ENCODE results near the gene CNPPD1. TPM values are rescaled to one million over a fixed set of nuclear protein-coding genes. Genes with fewer than 3 reads are reported as not detected.
A peak's percentile ranks its signal among the peaks of the same experiment; 100 is the strongest.

Gene CNPPD1
- total and polyA plus RNA-seq, 8 donors, result 20.1 to 32.9 (median 26.1) TPM

DNA sequence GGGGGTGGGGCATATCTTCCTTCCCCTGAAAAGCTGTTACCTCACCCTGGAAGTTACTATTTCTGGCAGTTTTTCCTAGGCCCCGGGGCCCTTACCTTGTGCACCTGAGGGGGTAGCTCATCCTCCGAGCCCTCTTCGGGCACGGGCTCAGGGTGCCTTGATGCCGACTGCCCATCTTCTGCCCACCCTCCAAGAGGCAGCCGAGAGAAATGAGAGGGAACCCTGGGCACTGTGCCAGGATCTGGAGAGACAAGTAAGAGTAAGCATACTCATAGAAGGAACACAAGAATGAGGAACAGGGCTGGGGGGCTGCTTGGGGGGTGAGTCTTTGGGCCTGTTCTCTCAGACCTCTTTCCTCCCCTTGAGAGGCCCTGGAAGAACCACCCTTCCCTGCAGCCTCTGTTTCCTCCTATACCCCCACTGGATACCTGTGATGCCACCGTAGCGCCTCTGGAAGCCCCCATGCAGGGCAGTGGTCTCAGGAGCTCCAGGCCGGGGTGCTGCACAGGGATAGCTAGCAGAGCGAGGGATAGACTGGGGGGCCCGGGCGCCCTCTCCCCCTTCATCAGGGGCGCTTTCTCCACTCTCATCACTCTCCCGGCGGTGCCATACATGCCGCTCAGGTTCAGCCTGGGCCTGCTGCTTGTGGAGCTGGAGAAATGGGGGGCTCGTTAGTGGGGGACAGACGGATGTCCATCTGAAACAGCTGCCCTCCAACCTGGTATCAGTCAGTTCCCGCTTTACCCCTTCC is 44.1 kb upstream of the CNPPD1 start:
- Histone ChIP-seq H3K4me3 (no peak overlapping the region), H3K4me1 (peaks cover 7 to 20% (median 17%) of the 10 kb centered on the region in 3 donors), H3K27me3 (no peaks in the 10 kb centered on the region), H3K36me3 (peaks cover 11 to 58% (median 33%) of the 10 kb centered on the region in 3 donors), H3K27ac (no peak overlapping the region), H3K9me3 (no peaks in the 10 kb centered on the region)
- intact Hi-C loops (cut with DNase I), result no loop called here
- FAIRE-seq (no peak), ATAC-seq (no peak), DNase-seq (no peak)
- 88 to 93% methylated on average over 16 to 19 of the region's 19 CpGs for WGBS, 2 donors
- TF ChIP-seq, protein P1, sequence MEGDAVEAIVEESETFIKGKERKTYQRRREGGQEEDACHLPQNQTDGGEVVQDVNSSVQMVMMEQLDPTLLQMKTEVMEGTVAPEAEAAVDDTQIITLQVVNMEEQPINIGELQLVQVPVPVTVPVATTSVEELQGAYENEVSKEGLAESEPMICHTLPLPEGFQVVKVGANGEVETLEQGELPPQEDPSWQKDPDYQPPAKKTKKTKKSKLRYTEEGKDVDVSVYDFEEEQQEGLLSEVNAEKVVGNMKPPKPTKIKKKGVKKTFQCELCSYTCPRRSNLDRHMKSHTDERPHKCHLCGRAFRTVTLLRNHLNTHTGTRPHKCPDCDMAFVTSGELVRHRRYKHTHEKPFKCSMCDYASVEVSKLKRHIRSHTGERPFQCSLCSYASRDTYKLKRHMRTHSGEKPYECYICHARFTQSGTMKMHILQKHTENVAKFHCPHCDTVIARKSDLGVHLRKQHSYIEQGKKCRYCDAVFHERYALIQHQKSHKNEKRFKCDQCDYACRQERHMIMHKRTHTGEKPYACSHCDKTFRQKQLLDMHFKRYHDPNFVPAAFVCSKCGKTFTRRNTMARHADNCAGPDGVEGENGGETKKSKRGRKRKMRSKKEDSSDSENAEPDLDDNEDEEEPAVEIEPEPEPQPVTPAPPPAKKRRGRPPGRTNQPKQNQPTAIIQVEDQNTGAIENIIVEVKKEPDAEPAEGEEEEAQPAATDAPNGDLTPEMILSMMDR (IDR thresholded peaks at IDR 0.05), result no peak

DNA sequence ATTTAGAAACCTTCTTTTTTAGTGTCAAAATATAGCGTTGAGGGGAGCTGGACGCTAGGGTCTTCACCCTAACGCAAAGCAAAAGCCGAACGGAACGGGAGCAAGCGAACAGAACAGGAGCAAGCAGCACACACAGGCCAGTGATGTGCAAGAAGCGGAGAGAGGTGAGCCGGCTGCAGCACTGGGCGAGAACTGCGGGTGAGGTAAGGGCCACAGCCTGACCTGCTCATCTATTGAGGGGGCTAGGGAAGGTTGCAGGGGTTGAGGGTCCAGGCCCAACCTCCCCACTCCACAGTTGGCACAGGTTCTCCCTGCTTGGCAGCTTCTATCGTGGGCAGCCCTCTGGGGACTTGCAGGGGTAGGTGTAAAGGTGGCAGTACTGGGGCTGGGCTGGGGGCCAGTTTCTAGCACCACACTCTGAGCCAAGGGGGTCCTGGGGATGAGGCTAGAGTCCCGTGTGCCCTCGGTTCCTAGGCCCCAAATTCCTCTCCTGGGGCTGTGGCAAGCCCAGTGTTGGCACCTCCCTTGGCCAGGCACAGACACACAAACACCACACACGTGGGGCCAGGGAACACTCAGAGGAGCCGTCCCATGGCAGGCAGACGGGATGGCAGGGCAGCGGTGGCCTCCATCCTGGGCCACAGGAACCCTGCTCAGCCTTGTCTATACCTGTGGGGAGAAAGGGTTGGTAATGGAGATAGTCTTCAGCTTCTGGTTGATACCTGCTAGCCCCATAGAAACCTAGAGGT is 43.2 kb upstream of the CNPPD1 start:
- FAIRE-seq, result no peak
- WGBS, 2 donors, result 90 to 95% methylated on average over 18 of the region's 18 CpGs

DNA sequence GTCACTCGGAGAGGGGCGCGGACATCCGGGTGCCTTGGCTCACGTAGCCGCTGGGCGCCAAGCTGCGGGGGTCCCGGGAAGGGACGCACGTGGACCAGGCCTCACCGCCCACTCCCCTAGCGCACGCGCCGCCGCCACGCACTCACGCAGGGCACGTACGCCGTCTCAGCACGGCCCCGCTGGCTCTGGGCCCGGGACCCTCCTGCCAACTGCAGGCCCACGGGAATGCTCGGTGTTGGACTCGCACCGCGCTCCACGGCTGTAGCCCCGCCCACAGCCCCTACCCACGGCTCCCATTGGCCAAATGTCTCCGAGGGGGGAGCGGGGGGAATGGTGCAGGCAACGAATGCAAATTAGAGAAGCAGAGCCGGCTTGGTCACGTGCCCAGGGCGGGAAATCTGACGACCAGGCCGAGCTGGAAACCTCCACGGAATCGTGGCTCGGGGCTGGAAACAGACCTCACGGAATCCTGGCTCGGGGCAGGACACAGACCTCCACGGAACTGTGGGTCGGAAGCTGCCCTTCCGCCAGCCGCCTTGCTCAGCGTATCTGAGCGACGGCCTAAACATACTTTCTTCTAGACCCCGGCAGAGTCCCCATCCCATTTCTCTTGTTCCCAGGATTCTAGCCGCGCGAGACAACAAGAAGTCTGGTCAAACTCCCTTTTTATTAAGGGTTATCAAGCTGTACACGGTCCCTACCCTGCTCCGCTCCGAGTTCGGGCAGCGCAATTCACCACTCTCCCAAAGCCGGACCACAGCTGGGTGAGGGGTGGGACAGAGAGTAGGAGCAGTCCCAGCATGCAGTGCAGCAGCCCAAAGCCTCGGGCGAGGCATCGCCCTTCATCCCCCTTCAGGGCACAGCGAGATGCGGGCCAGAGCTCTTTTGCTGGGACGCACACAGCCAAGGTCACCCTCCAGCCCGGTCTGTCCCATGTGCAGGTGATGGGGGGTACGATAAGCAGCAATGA is 42.3 kb upstream of the CNPPD1 start, which contains the start of gene ABCB6:
Gene ABCB6, minus strand, starts transcription at position 227 of the 970 bp plus-strand sequence. CDS start 285 bp downstream, outside the sequence.
- H3K9me3 ChIP-seq, result no peaks in the 10 kb centered on the region
- TF ChIP-seq, protein P1 (IDR thresholded peaks at IDR 0.05), result no peak
- peak within 1 kb of the TSS; percentile 74 to 84 (median 80) for H3K27ac ChIP-seq
- FAIRE-seq (no peak), DNase-seq (peak; percentile 91 to 97 (median 95)), ATAC-seq (peak; percentile 89 to 94 (median 90))
- WGBS, 2 donors, result 6 to 8% methylated on average over 60 to 71 of the region's 71 CpGs
- H3K4me3 ChIP-seq, result peak within 1 kb of the TSS; percentile 24 to 57 (median 42)
- H3K27me3 ChIP-seq, result no peaks in the 10 kb centered on the region
- intact Hi-C loops (cut with DNase I), result no loop called here
- H3K4me1 ChIP-seq, result peaks cover 7 to 20% (median 17%) of the 10 kb centered on the region in 3 donors
- peaks cover 11 to 40% (median 19%) of the 10 kb centered on the region in 3 donors for H3K36me3 ChIP-seq

More for the DNA sequence above, 43.2 kb upstream of the CNPPD1 start:
- H3K27me3 ChIP-seq, result no peaks in the 10 kb centered on the region
- no peak overlapping the region for H3K4me3 ChIP-seq
- ATAC-seq (no peak), DNase-seq (peak in 1 of 6 donors; percentile 64)
- TF ChIP-seq, protein P1 (IDR thresholded peaks at IDR 0.05), result no peak
- intact Hi-C loops (cut with DNase I), result no loop called here
- no peaks in the 10 kb centered on the region for H3K9me3 ChIP-seq
- H3K27ac ChIP-seq, result no peak overlapping the region
- H3K4me1 ChIP-seq, result peaks cover 7 to 20% (median 17%) of the 10 kb centered on the region in 3 donors
- H3K36me3 ChIP-seq, result peaks cover 11 to 49% (median 28%) of the 10 kb centered on the region in 3 donors

DNA sequence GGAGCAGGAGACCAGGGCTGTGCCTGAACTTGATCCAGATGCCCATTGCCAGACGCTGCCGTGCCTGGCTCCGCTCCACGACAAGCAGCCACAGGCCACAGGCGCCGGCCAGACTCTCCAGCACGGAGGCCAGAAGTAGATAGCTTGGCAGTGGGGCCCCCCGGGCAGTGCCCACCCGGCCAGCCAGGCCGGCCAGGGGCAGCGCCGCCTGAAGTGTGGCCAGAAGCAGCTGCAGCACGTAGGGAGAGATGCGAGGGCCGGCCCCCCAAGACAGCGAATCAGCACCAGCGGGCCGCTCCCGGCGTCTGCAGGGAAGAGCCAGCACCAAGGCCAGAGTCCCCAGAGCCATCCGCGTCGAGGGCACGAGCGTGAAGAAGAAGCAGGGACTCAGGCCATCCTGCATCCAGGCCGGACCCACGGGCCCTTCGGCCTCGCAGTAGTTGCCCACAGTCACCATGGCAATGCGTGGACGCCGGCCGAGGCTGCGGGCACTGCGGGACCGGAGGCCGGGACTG is 41.5 kb upstream of the CNPPD1 start:
- TF ChIP-seq, protein P1 (IDR thresholded peaks at IDR 0.05), result no peak
- WGBS, 2 donors, result 1% methylated on average over 37 of the region's 37 CpGs
- FAIRE-seq (no peak), DNase-seq (peak; percentile 50 to 90 (median 76)), ATAC-seq (peak; percentile 61 to 68 (median 63))
- intact Hi-C loops (cut with DNase I), result no loop called here
- Histone ChIP-seq H3K9me3 (no peaks in the 10 kb centered on the region), H3K27me3 (no peaks in the 10 kb centered on the region), H3K27ac (peak overlapping the region; percentile 74 to 84 (median 80)), H3K4me3 (peak overlapping the region; percentile 24 to 57 (median 42)), H3K36me3 (peaks cover 4 to 35% (median 11%) of the 10 kb centered on the region in 3 donors), H3K4me1 (peaks cover 7 to 20% (median 17%) of the 10 kb centered on the region in 3 donors)
